Duodenal mucosa (tissue), 2 donors: Measurements from ENCODE around the gene CARNS1.
A peak's percentile ranks its signal among the peaks of the same experiment; 100 is the strongest.
"Not testable (repeated sequence)": the region's sequence is repeated elsewhere in the genome, so short reads cannot be mapped to it uniquely, and the experiment has no call there.

Source experiments
- H3K27ac ChIP-seq: one replicate; pipeline ENCODE4 v1.7.0; 2013; ENCODE audit warnings: low read depth, low read length
- H3K27me3 ChIP-seq, 2 donors: one replicate each; pipeline ENCODE4 v1.7.0; 2013; ENCODE audit warnings: low read length in 2 of 2, control low read depth in 1 of 2; ENCODE audit not compliant: insufficient read depth in 2 of 2, control insufficient read depth in 1 of 2
- H3K36me3 ChIP-seq, 2 donors: one replicate each; pipeline ENCODE4 v1.7.0; 2013; ENCODE audit warnings: low read length in 2 of 2, control low read depth in 1 of 2; ENCODE audit not compliant: insufficient read depth in 2 of 2, control insufficient read depth in 1 of 2
- H3K4me1 ChIP-seq, 2 donors: one replicate each; pipeline ENCODE4 v1.7.0; 2013; ENCODE audit warnings: low read length in 2 of 2, control low read depth in 1 of 2; ENCODE audit not compliant: insufficient read depth in 2 of 2, control insufficient read depth in 1 of 2
- H3K4me3 ChIP-seq, 2 donors: one replicate each; pipeline ENCODE4 v1.7.0; 2013; ENCODE audit warnings: low read length in 2 of 2, low read depth in 1 of 2
- H3K9ac ChIP-seq, 2 donors: one replicate each; pipeline ENCODE4 v1.7.0; 2013; ENCODE audit warnings: low read length in 2 of 2, low read depth in 1 of 2
- H3K9me3 ChIP-seq, 2 donors: one replicate each; pipeline ENCODE4 v1.7.0; 2013; ENCODE audit warnings: low read length in 2 of 2, control low read depth in 1 of 2; ENCODE audit not compliant: control insufficient read depth in 1 of 2

The CARNS1 gene

DNA sequence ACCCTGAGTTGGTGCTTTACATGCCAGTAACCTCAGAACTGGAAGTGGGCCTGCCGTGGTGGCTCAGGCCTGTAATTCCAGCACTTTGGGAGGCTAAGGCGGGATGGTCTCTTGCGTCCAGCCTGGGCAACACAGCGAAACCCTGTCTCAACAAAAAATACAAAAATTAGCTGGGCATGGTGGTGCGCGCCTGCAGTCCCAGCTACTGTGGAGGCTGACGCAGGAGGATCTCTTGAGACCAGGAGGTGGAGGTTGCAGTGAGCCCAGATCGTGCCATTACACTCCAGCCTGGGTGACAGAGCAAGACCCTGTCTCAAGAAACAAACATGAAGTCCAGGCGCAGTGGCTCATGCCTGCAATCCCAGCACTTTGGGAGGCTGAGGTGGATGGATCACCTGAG is 12.4 kb upstream of the CARNS1 start:
- Histone ChIP-seq H3K4me3 (peak overlapping the region in 1 of 2 donors; percentile 28), H3K36me3 (peaks cover 14 to 15% of the 10 kb centered on the region in 2 donors), H3K4me1 (peaks cover 14 to 70% of the 10 kb centered on the region in 2 donors)
- H3K9ac ChIP-seq, H3K9me3 ChIP-seq, H3K27me3 ChIP-seq, H3K27ac ChIP-seq: not testable (repeated sequence)

DNA sequence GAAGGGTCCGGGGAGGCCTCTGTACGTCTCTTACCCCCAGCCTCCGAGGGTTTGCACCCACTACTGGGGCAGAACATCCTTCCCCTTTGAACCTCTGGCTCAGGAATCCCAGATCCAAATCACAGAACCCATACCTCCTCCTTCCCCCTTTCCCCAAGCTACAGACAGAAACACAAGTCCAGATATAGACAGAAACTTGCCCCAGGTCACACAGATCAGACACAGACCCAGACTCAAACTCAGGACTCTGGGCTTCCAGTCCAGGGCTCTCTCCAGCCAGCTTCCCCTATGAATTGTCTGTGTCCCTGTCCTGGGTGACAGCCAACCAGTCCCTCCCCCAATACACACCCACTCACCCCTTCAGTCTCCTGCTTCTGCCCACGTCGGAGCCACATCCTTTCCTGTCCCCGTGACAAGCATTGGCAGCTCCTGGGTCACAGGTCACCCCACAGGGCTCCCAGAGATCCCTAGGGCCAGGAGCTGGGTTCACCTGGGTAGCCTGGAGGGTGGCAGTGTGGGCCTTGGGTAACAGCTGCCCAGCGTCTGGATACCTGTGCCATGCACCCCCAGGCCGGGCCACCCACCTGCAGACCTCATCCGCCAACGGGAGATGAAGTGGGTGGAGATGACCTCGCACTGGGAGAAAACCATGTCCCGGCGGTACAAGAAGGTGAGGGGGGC is 10.8 kb upstream of the CARNS1 start:
- Histone ChIP-seq H3K4me3 (peak overlapping the region; percentile 56 to 64), H3K4me1 (peaks cover 9 to 72% of the 10 kb centered on the region in 2 donors), H3K9me3 (no peaks in the 10 kb centered on the region), H3K9ac (peak overlapping the region; percentile 38 to 56), H3K36me3 (no peaks in the 10 kb centered on the region), H3K27me3 (no peaks in the 10 kb centered on the region), H3K27ac (peak overlapping the region; percentile 1)

DNA sequence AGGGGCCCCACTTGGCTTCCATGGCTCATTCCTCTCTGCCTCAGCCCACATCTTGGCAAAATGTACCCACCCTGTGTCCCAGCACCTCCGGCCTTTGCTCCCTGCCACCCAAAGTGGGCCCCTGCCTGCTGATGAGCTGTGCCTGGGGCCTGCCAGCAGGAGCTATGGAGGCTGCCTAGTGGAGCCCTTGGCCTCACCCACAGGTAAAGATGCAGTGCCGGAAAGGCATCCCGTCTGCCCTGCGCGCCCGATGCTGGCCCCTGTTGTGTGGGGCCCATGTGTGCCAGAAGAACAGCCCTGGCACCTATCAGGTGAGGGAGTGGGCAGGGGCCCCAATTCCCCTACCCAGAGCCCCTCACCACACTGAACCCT is 10.3 kb upstream of the CARNS1 start:
- H3K4me1 ChIP-seq, result peaks cover 11 to 73% of the 10 kb centered on the region in 2 donors
- H3K27ac ChIP-seq, result no peak overlapping the region
- H3K36me3 ChIP-seq, result no peaks in the 10 kb centered on the region
- H3K4me3 ChIP-seq, result peak overlapping the region in 1 of 2 donors; percentile 64
- no peaks in the 10 kb centered on the region for H3K9me3 ChIP-seq
- peaks cover 0 to 1% of the 10 kb centered on the region in 2 donors for H3K27me3 ChIP-seq
- peak overlapping the region in 1 of 2 donors; percentile 56 for H3K9ac ChIP-seq

DNA sequence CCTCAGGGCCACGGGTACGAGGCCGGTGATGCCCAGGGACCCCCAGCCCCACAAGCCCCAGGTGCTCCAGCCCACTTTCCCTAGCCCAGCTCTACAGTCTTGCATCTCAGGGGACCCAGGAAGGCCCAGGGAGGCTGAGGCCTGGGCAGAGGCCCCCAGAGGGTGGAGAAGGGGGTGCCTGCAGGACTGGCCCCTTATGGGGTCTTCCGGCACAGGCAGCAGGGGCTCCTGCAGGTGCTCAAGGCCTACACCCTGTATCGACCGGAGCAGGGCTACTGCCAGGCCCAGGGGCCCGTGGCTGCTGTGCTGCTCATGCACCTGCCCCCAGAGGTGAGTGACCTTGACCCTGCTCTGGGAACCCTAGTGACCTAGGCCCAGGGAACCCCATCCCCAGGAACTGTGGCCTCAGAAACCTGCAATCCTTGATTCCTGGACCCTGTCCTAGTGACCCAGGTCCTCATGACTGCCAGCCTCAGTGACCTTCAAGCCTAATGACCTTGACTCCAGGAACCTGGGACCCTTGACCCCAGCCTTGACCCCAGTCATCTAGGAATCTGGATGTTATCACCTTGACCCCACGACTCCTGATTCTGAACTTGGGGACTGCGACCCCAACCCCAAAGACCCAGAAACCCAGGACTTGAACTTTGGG is 9.7 kb upstream of the CARNS1 start:
- H3K27ac ChIP-seq, result no peak overlapping the region
- H3K4me1 ChIP-seq, result peaks cover 5 to 73% of the 10 kb centered on the region in 2 donors
- peak overlapping the region in 1 of 2 donors; percentile 11 for H3K4me3 ChIP-seq

DNA sequence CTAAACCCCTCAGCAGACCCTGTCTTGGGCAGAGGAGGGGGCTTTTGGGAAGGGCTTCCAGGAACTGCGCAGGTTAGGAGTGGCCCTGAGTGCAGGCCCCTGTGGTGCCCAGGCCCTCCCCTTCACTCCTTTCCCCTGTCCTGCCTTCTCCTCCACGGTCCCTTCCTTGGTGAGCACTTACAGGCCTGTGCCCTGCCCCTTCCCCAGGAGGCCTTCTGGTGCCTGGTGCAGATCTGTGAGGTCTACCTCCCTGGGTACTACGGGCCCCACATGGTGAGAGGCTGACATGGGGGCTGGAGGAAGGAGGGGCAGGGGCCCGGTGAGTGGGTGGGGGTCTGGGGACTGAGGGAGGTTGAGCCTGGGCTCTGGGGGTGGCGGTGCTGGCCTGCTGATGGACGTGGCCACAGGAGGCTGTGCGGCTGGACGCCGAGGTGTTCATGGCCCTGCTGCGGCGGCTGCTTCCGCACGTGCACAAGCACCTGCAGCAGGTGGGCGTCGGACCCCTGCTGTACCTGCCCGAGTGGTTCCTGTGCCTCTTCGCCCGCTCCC is 9.0 kb upstream of the CARNS1 start:
- Histone ChIP-seq H3K27me3 (peaks cover 0 to 12% of the 10 kb centered on the region in 2 donors), H3K4me1 (peaks cover 5 to 69% of the 10 kb centered on the region in 2 donors), H3K9ac (no peak overlapping the region), H3K27ac (no peak overlapping the region), H3K36me3 (no peaks in the 10 kb centered on the region), H3K9me3 (no peaks in the 10 kb centered on the region), H3K4me3 (peak overlapping the region in 1 of 2 donors; percentile 11)

More for the DNA sequence above, 9.7 kb upstream of the CARNS1 start:
- Histone ChIP-seq H3K36me3 (no peaks in the 10 kb centered on the region), H3K27me3 (peaks cover 0 to 8% of the 10 kb centered on the region in 2 donors), H3K9me3 (no peaks in the 10 kb centered on the region), H3K9ac (peak overlapping the region in 1 of 2 donors; percentile 25)

DNA sequence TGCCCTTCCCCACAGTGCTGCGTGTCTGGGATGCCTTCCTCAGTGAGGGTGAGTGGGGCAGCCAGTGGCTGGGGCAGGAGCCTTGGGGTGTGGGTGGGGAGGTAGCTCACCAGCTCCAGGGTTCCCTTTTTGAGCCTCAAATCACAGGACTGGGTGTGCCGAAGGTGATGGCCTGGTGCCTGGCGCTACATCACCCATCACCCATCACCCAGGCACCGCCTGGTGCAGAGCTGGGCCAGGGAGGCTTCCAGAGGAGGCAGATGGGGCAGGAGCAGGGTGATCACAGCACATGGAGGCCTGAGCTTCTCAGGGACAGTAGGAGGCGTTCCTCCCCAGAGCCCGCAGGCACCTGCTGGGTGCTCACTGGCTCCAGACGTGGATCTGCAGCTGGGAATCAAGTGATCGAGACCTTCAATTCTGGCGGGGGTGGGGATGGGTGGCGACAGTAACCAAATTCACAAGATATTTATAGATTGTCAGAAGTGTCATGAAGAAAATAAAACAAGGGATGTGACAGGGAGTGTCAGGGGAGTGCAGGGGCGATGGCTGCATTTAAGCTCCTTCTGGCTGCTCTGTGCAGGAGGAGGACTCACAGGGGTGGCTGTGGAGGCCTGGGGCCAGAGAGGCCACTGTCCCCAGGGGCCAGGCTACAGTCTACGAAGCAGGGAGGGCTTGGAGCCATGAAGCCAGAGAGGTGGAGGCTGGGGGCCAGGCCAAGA is 8.3 kb upstream of the CARNS1 start:
- H3K27ac ChIP-seq, result no peak overlapping the region

DNA sequence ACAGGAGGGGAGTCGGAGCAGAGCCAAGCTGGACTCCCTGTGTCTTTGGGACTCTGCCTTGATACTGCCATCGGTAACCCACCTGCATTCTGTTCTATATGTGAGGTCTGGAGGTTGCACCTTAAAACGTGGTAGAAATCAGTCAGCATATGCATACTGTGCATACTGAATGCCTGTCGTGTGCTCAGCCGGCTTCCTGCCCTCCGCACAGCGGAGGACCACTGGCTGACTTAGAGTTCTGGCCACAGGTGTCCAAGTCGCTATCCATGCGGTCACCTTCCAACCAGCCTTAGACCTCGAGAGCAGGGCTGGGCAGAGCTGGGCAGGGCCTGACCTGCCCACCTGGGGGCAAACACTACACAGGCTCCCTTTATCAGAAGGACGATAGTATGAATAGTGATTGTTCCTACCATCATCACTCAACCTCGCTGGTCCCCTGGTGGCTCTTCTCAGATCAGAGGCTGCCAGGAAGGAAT is 7.8 kb upstream of the CARNS1 start:
- no peaks in the 10 kb centered on the region for H3K36me3 ChIP-seq
- no peaks in the 10 kb centered on the region for H3K9me3 ChIP-seq
- peak overlapping the region in 1 of 2 donors; percentile 0 for H3K4me3 ChIP-seq
- H3K4me1 ChIP-seq, result peaks cover 5 to 61% of the 10 kb centered on the region in 2 donors
- no peak overlapping the region for H3K27ac ChIP-seq
- peak overlapping the region in 1 of 2 donors; percentile 33 for H3K9ac ChIP-seq
- peaks cover 6 to 15% of the 10 kb centered on the region in 2 donors for H3K27me3 ChIP-seq

More for the DNA sequence above, 8.3 kb upstream of the CARNS1 start:
- Histone ChIP-seq H3K4me3 (peak overlapping the region in 1 of 2 donors; percentile 9), H3K9ac (no peak overlapping the region), H3K9me3 (no peaks in the 10 kb centered on the region), H3K27me3 (peaks cover 6 to 15% of the 10 kb centered on the region in 2 donors), H3K36me3 (no peaks in the 10 kb centered on the region), H3K4me1 (peaks cover 5 to 66% of the 10 kb centered on the region in 2 donors)

DNA sequence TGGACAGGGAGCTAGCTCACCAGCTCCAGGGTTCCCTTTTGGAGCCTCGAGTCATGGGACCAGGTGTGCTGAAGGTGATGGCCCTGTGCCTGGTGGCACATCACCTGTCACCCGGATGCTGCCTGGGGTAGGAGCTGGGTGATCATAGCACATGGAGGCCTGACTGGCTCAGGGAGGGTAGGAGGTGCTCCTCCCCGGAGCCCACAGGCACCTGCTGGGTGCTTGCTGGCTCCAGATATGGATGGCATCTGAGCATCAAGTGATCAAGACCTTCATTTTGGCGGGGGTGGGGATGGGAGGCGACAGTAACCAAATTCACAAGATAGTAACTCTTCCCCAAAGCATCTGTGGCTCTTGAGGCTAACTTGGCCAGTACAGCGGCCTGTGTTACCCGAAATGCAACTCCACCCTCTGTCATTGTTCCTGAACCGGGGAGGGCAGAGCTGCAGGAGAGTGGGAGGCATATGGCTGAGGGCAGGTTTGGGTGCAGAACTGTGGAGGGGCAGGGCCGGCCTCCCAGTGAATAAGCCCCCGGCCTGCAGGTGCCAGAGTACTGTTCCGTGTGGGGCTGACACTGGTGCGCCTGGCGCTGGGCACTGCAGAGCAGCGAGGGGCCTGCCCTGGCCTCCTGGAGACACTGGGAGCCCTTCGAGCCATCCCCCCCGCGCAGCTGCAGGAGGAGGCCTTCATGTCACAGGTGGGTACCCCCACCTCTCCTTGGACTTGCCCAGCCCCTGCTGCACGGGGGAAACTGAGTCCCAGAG is 6.9 kb upstream of the CARNS1 start:
- Histone ChIP-seq H3K4me3 (peak overlapping the region; percentile 5 to 7), H3K36me3 (no peaks in the 10 kb centered on the region), H3K9me3 (no peaks in the 10 kb centered on the region), H3K27ac (peak overlapping the region; percentile 32), H3K9ac (peak overlapping the region; percentile 25 to 33), H3K27me3 (peaks cover 6 to 15% of the 10 kb centered on the region in 2 donors), H3K4me1 (peaks cover 5 to 55% of the 10 kb centered on the region in 2 donors)

DNA sequence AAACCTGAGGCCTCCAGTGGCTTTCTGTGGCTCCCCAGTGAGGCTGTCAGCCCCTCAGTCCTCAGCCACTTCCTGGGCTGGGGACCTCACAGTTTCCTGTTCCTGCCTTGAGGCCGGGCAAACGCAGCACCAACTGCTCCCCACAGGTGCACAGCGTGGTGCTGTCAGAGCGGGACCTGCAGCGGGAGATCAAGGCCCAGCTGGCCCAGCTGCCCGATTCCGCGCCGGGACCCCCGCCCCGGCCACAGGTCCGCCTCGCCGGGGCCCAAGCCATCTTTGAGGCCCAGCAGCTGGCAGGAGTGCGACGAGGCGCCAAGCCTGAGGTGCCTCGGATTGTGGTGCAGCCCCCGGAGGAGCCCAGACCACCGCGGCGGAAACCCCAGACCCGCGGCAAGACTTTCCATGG is 6.2 kb upstream of the CARNS1 start:
- Histone ChIP-seq H3K4me1 (peaks cover 5 to 55% of the 10 kb centered on the region in 2 donors), H3K27ac (peak overlapping the region; percentile 39), H3K27me3 (peaks cover 6 to 15% of the 10 kb centered on the region in 2 donors), H3K9me3 (no peaks in the 10 kb centered on the region), H3K4me3 (peak overlapping the region; percentile 13 to 55), H3K36me3 (no peaks in the 10 kb centered on the region), H3K9ac (peak overlapping the region; percentile 10 to 25)
